Transverse colon (tissue), 4 donors: ENCODE data around the gene C5orf24.

ENCODE experiments used
- CTCF ChIP-seq, 5 experiments: fragments of 200-600 bp in 3 of 5; fragments of 450-650 bp in 2 of 5; sonication (generic) in 3 of 5; IDR thresholded peaks; 1 replicate in 2 of 5; 2 replicates in 3 of 5; pipeline ENCODE4 v1.5.1; 2016 to 2017; ENCODE audit warnings: antibody characterized with exemption in 5 of 5, inconsistent platforms in 3 of 5, mild to moderate bottlenecking in 2 of 5, moderate library complexity in 1 of 5
- POLR2AphosphoS5 ChIP-seq, 3 donors: sonication (generic); formaldehyde crosslinking; IDR thresholded peaks; one replicate each; pipeline ENCODE4 v1.6.1; 2016; ENCODE audit warnings: antibody characterized with exemption in 3 of 3

- TF ChIP-seq CTCF (IDR thresholded peaks at IDR 0.05) (no peak), POLR2AphosphoS5 (IDR thresholded peaks at IDR 0.05) (no peak)
Observed at GRCh38 chr5:134893748-134894505, 48.2 kb downstream of the C5orf24 start.
